GM21423 (cell line): ENCODE measurements around the gene PROZ.

ENCODE experiments used
- ATAC-seq: cut with Tn5 transposase; IDR thresholded peaks from one replicate; pipeline ENCODE4 v1.9.1; 2021; ENCODE audit warnings: mild to moderate bottlenecking, moderate library complexity; ENCODE audit not compliant: unreplicated experiment

Gene PROZ

GRCh38 chr13:113140677-113141600 lies 17.5 kb upstream of the PROZ start:
- no peak for ATAC-seq

DNA sequence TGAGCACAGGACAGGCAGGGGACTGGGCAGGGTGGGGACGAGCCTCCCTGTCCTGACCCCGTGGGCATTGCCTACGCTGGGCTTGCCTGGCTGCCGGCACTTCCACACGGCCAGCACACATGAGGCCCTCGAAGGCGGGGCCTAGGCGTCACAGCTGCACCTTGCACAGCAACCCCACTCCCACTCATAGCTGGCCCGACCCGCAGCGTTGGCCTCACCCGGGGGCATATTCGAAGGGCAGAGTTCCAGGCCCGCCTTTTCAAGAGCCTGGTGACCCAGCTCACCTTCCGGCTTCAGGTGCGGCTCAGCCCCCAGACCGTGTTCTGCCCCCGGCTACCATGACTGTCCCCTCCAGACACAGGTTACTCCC lies 16.9 kb upstream of the PROZ start:
- no peak for ATAC-seq

GRCh38 chr13:113142876-113143275 lies 15.6 kb upstream of the PROZ start:
- no peak for ATAC-seq

GRCh38 chr13:113143466-113144254 lies 14.8 kb upstream of the PROZ start:
- no peak for ATAC-seq

DNA sequence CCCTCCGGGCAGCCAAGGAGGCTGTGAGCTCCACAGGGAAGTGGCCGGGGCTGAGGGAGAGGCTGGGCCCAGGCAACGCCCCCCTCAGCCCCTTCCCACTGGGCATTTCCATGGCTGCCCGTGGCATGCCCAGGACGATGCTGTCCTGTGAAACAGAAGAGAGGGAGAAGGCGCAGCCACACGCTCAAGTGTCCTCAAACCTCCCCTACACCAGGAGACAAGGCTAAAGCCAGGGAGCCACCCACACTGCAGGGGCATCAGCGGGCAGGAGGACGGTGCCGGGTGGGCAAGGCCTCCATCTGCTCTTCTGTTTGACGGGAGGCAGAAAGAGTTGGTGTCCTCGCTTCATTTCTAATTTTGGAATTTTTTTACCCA lies 14.2 kb upstream of the PROZ start:
- no peak for ATAC-seq

- ATAC-seq: no peak
These were observed 13.0 kb upstream of the PROZ start for GRCh38 chr13:113145496-113145895.

DNA sequence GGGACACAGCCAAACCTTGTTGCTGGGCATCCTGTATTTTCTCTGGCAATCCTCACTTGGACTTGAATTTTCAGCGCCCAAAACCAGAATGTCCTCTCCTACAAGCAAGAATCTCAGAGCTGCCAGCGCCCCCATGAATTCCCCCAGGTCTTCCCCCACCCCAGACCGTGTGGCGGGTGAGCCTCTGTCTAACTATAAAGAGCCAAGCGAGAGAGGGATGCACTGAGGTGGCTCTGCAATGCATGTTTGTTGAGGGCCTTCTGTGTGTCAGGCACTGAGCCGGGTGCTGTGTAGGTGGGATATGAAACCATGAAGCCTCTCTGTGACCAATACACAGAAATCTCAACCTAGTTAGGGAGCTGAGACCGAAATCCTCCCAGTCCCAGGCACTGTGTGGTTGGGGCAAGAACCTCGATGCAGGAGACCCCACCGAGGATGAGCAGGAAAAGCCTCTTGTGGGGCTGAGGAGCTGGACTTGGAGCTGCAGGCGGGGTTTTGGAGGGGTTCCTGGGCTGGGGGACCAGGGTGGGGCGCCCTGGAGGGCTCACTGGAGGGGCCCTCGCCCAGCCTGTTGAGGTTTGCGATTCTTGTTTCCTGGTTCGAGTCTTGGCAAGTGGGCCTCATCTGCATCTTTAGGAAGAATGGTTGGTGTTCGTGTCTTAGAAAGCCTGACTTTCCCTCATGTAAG lies 12.4 kb upstream of the PROZ start:
- ATAC-seq: no peak

DNA sequence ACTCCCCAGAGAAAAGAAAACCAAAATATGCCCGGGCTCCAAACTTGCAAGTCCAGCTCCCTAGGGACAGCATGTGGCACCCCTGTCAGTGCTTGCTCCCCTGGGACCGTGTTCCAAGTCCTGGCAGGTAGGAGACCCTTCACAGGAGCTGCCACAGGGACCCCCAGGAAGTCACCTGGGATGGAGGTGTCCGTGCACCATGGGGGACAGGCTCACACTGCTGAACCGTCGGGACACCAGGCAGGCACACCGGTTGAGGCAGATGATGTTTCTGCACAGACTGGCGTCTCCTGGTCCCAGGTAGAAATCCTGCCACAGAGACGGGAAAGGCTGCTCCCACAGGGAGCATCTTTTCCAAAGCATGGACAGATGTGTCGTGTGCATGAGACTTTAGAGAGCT lies 11.7 kb upstream of the PROZ start:
- ATAC-seq: no peak

DNA sequence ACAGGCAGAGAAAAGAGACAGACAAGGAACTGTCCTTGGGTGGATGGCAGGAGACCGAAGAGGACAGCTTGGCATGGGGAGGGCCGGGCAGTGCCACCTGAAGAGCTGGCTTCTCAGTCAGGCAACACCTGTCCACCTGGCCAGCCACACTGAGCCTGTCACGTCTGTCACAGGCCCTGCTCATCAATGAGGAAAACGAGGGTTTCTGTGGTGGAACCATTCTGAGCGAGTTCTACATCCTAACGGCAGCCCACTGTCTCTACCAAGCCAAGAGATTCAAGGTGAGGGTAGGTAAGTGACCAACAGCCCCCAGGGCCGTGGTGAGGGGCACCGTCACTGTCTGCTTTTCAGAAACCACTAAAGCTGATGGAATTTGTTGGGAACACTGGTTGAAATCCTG lies 11.2 kb upstream of the PROZ start:
- ATAC-seq: no peak

DNA sequence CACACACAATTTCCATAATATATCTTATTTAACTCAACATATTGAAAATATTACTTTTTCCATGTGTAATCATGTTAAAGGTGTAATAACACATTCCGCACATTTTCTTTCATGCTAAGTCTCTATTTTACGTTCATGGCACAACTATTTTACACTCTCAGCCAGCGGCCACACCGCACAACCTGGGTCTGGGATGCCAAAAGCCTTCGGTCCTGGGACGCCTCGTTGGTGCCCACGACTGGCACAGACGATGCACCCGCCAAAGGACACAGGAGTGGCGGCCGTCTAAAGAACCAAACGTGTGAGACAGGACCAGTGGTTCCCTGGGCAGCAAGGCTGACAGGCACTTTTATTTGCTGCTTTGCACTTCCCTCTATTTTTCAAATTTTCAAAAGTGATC lies 10.0 kb upstream of the PROZ start:
- no peak for ATAC-seq

DNA sequence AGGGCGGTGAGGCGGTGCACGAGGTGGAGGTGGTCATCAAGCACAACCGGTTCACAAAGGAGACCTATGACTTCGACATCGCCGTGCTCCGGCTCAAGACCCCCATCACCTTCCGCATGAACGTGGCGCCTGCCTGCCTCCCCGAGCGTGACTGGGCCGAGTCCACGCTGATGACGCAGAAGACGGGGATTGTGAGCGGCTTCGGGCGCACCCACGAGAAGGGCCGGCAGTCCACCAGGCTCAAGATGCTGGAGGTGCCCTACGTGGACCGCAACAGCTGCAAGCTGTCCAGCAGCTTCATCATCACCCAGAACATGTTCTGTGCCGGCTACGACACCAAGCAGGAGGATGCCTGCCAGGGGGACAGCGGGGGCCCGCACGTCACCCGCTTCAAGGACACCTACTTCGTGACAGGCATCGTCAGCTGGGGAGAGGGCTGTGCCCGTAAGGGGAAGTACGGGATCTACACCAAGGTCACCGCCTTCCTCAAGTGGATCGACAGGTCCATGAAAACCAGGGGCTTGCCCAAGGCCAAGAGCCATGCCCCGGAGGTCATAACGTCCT lies 9.4 kb upstream of the PROZ start:
- ATAC-seq: no peak

DNA sequence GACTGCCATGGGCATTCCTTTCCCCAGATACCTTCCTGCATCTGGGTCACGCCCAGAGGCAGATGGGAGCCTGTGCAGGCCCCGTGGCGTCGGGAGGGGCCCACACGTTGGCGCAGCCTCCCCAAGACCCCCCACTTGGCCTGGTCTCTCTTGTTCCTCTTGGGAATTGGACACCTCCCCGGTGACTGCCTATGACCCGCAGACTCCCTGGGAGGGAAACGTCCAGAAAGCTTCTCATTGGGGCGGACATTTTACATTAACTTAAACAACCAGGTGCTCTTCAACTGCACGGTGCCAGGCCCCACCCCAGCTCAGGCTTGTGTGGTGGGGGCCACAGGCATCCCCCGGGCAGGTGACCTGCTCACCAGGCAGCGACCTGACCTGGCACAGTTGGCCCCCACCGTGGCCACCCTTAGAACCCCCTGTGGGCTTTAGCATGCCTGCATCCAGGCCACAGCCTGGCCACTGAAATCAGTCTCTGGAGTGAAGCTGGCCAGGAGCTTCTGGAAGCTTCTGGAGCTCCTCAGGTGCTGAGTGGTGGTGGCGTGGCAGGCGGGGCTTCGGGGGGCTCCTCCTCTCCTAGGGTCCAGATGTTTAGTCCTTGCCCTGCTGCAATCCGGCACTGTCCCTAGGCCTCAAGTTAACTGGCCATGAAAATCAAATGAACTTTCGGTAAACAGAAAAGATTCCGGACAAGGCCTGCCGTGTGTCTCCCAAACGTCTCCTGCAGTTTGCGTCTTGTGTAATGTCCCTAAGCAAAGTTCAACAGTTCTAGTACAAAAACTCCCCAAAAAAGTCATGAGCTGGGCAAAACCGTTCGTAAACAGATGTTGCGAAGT lies 8.5 kb upstream of the PROZ start:
- ATAC-seq: no peak

DNA sequence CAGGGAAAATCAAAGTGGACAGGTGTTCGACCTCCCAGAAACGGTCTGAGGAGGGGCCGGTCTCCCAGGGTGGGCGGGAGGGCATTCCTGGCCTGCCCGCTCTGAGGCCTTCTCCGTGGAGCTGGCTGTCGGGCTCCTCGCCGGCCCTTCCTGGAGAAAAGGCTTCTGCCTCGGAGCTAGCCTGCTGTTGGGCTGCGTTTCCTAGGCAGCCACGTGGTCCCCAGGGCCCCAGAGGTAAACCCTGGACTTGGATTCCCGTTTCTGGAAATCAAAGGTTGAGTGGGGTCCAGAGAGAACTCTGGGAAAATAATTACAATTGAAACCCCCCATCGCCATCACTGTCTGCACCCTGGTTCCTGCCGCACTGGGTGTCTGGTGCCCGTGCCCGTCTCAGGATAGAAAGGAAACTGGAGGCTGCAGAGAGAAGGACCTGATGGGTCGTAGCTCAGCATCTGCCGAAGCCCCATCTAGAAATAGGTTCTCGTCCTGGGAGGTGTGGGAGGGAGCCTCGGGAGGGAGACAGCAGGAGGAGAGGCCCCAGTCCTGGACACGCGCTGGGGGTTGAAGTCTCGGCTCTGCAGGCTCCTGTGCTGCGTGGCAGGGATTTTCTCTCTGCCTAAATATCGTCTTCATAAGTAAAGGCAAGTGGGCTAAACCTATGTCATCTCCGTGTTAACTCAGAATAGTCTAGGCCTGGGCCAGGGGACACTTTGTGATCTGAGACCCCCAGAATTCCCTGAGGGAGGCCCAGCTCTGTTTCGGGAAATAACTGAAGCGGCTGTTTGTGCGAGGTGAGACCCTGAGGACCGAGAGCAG lies 7.7 kb upstream of the PROZ start:
- no peak for ATAC-seq

- no peak for ATAC-seq
These were observed 6.4 kb upstream of the PROZ start for GRCh38 chr13:113151745-113152690.

- no peak for ATAC-seq
These were observed 5.8 kb upstream of the PROZ start for GRCh38 chr13:113152691-113152983.

DNA sequence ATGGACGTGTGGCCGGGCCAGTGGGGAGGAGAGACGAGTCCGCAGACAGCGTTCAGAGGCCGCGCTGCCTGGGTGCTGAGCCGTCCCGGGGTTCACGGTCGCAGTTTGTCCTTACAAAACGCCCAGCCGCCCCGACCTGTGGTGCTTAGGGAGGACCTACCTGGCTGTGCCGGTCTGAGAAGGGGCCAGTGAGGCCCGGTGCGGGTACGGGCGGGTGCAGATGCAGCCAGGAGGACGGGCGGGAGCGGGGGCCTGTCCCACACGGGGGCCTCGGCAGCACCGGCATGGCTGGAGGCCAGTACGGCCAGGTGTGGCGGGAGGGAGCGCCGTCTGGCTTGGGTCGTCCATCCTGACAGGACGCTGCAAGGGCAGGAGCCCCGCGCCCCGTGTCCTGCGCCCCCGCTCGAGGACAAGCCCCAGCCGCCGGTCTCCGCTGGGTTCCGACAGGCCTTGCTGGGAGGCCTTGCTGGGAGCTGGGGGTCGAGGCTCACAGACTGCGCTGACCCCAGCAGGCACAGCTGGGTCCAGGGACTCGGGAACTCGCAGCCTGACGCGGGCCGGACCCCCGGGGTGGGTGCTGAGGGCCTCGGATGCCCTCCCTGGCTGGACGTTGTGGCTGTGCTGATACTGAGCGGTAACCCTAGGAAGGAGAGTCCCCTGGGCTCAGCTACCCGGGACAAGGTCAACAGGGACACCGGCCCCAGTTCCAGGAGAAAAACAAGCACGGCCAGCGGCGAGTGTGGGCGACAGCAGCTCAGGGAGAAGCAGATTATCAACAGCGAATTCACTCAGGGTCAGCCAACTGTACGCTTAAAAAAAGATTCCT lies 5.3 kb upstream of the PROZ start:
- peak; percentile 23 for ATAC-seq

GRCh38 chr13:113153810-113154748 lies 4.4 kb upstream of the PROZ start:
- ATAC-seq: peak; percentile 70
